Activated T-helper 2 cell treated with anti-CD3 and anti-CD28 coated beads, Interferon-gamma antibody, Interleukin-2, Interleukin-4, amounts not matched to agents 10 μg/mL and 5 μg/mL and 100 μg/mL, durations not matched to agents 14 hours and 24 hours and 36 hours (primary cell): ENCODE results near the gene TP53TG5. TPM values are rescaled to one million over a fixed set of nuclear protein-coding genes. Genes with fewer than 3 reads are reported as not detected.
A peak's percentile ranks its signal among the peaks of the same experiment; 100 is the strongest.

Experiments used
- DNase-seq: peaks from one replicate; pipeline ENCODE4 v3.0.0; 2021; ENCODE audit warnings: low spot score
- H3K27ac Mint-ChIP-seq: one replicate; pipeline ENCODE4 v1.8.0; 2021; ENCODE audit warnings: mixed read lengths
- H3K27me3 Mint-ChIP-seq: one replicate; pipeline ENCODE4 v1.8.0; 2021; ENCODE audit warnings: low read depth, mixed read lengths
- H3K36me3 Mint-ChIP-seq: one replicate; pipeline ENCODE4 v1.8.0; 2021; ENCODE audit warnings: low read depth, mixed read lengths
- H3K4me1 Mint-ChIP-seq: one replicate; pipeline ENCODE4 v1.8.0; 2021; ENCODE audit warnings: low read depth, mixed read lengths
- H3K4me3 Mint-ChIP-seq: one replicate; pipeline ENCODE4 v1.8.0; 2021; ENCODE audit warnings: low read depth, mild to moderate bottlenecking, moderate library complexity, mixed read lengths
- H3K9me3 Mint-ChIP-seq: one replicate; pipeline ENCODE4 v1.8.0; 2021; ENCODE audit warnings: mixed read lengths
- intact Hi-C: fragments of 100-400 bp; cut with micrococcal nuclease; formaldehyde crosslinking; loops from one replicate; pipeline ENCODE4 v1.15.1; 2023
- total RNA-seq: library from RNA; stranded (reverse); gene quantifications from 2 replicates; pipeline ENCODE4 v1.2.3, GENCODE V29; 2022

The TP53TG5 gene
- not detected in 2 replicates for total RNA-seq

- Mint-ChIP-seq H3K27ac (no peak within 1 kb of the TSS), H3K36me3 (no peaks in the 10 kb centered on the region), H3K4me3 (no peak within 1 kb of the TSS), H3K4me1 (peaks cover 9% of the 10 kb centered on the region), H3K27me3 (no peaks in the 10 kb centered on the region), H3K9me3 (no peaks in the 10 kb centered on the region)
- DNase-seq = no peak
- intact Hi-C loops = no loop called here
Measured at GRCh38 chr20:45378191-45378590, at the start of gene TP53TG5. Gene TP53TG5, minus strand, starts transcription at chr20:45378325. Its CDS starts 89 bp downstream, at chr20:45378236.

- Mint-ChIP-seq H3K4me3 (no peak overlapping the region), H3K27ac (no peak overlapping the region), H3K36me3 (peaks cover 46% of the 10 kb centered on the region), H3K27me3 (no peaks in the 10 kb centered on the region), H3K9me3 (no peaks in the 10 kb centered on the region), H3K4me1 (peaks cover 5% of the 10 kb centered on the region)
- DNase-seq = no peak
- intact Hi-C loops = no loop called here
Measured at GRCh38 chr20:45427236-45428149, 49.4 kb upstream of the TP53TG5 start.

GRCh38 chr20:45426320-45427016, 48.3 kb upstream of the TP53TG5 start:
- H3K4me3 Mint-ChIP-seq = no peak overlapping the region
- H3K36me3 Mint-ChIP-seq = peaks cover 50% of the 10 kb centered on the region
- H3K9me3 Mint-ChIP-seq = no peaks in the 10 kb centered on the region
- no peaks in the 10 kb centered on the region for H3K27me3 Mint-ChIP-seq
- H3K27ac Mint-ChIP-seq = no peak overlapping the region
- intact Hi-C loops = no loop called here
- H3K4me1 Mint-ChIP-seq = peaks cover 2% of the 10 kb centered on the region
- no peak for DNase-seq

- Mint-ChIP-seq H3K9me3 (no peaks in the 10 kb centered on the region), H3K4me1 (no peaks in the 10 kb centered on the region), H3K36me3 (peaks cover 52% of the 10 kb centered on the region), H3K27me3 (no peaks in the 10 kb centered on the region), H3K4me3 (no peak overlapping the region), H3K27ac (no peak overlapping the region)
- intact Hi-C loops = no loop called here
- no peak for DNase-seq
Measured at GRCh38 chr20:45425561-45425960, 47.4 kb upstream of the TP53TG5 start.

GRCh38 chr20:45423700-45424099, 45.6 kb upstream of the TP53TG5 start:
- Mint-ChIP-seq H3K27ac (no peak overlapping the region), H3K4me1 (peaks cover 6% of the 10 kb centered on the region), H3K4me3 (no peak overlapping the region), H3K27me3 (no peaks in the 10 kb centered on the region), H3K9me3 (no peaks in the 10 kb centered on the region), H3K36me3 (peaks cover 67% of the 10 kb centered on the region)
- DNase-seq = no peak
- intact Hi-C loops = no loop called here

DNA sequence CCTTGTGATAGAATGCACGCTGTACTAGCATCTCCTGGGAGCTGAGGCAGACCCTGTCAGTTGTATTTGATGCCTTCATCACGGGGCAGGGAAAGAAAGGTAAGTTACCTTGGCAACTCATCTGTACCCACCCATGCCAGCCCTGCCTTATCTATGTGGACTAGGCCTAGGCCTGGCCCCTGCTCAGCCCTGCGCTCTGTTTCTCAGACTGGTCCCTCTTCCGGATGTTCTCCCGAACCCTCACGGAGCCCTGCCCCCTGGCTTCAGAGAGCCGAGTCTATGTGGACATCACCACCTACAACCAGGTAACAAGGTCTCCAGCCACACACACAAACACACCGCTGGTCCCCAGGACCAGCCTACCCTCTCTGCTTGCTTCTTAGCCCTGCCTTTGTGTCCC, 42.0 kb upstream of the TP53TG5 start:
- Mint-ChIP-seq H3K27ac (no peak overlapping the region), H3K36me3 (peaks cover 54% of the 10 kb centered on the region), H3K4me3 (no peak overlapping the region), H3K4me1 (peaks cover 22% of the 10 kb centered on the region), H3K27me3 (no peaks in the 10 kb centered on the region), H3K9me3 (no peaks in the 10 kb centered on the region)
- intact Hi-C loops = no loop called here
- DNase-seq = no peak

GRCh38 chr20:45419188-45420091, 41.3 kb upstream of the TP53TG5 start:
- H3K36me3 Mint-ChIP-seq = peaks cover 48% of the 10 kb centered on the region
- H3K4me3 Mint-ChIP-seq = no peak overlapping the region

DNA sequence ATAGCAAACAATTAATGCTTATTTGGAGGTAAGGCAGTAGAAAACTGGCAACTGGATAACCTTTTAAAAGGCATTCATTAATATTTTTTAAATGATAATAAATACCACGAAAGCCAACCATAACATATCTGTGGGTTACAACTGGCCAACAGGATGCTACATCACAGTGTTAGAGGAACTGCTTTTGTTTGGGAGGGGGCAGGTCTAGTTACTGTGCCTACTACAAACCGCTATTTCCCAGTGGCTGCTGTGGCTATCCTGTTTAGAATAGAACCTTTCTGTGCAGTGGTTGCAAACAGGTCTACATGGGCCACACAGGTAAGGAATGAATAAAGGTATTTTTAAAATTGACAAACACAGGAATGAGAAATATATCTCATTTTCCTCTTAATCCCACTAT, 38.8 kb upstream of the TP53TG5 start:
- Mint-ChIP-seq H3K4me1 (peaks cover 31% of the 10 kb centered on the region), H3K9me3 (no peaks in the 10 kb centered on the region), H3K36me3 (peaks cover 34% of the 10 kb centered on the region), H3K27ac (peak overlapping the region; percentile 91), H3K27me3 (no peaks in the 10 kb centered on the region), H3K4me3 (peak overlapping the region; percentile 92)
- intact Hi-C loops = loop anchor here (2.0 kb wide), 2 partner anchors 44 to 54 kb away; partner anchors contain the start of gene SYS1
- DNase-seq = no peak

More at GRCh38 chr20:45419188-45420091, 41.3 kb upstream of the TP53TG5 start:
- DNase-seq = no peak
- H3K27me3 Mint-ChIP-seq = no peaks in the 10 kb centered on the region
- peaks cover 27% of the 10 kb centered on the region for H3K4me1 Mint-ChIP-seq
- intact Hi-C loops = no loop called here
- no peaks in the 10 kb centered on the region for H3K9me3 Mint-ChIP-seq
- H3K27ac Mint-ChIP-seq = peak overlapping the region; percentile 49

GRCh38 chr20:45415822-45416637, 37.9 kb upstream of the TP53TG5 start, which contains the start of gene PIGT:
Gene PIGT, plus strand, starts transcription at chr20:45416141. Its CDS starts 16 bp downstream, at chr20:45416157.
- no peaks in the 10 kb centered on the region for H3K27me3 Mint-ChIP-seq
- peak within 1 kb of the TSS; percentile 91 for H3K27ac Mint-ChIP-seq
- peaks cover 28% of the 10 kb centered on the region for H3K36me3 Mint-ChIP-seq
- DNase-seq = peak; percentile 86
- H3K4me3 Mint-ChIP-seq = peak within 1 kb of the TSS; percentile 92
- no peaks in the 10 kb centered on the region for H3K9me3 Mint-ChIP-seq
- peaks cover 31% of the 10 kb centered on the region for H3K4me1 Mint-ChIP-seq
- intact Hi-C loops = loop anchor here (2.0 kb wide), 2 partner anchors 43 to 53 kb away; partner anchors contain the start of gene SYS1

GRCh38 chr20:45413479-45413878, 35.4 kb upstream of the TP53TG5 start:
- Mint-ChIP-seq H3K4me1 (peaks cover 28% of the 10 kb centered on the region), H3K36me3 (peaks cover 8% of the 10 kb centered on the region), H3K9me3 (no peaks in the 10 kb centered on the region), H3K27me3 (no peaks in the 10 kb centered on the region), H3K27ac (no peak overlapping the region), H3K4me3 (no peak overlapping the region)
- DNase-seq = no peak
- intact Hi-C loops = no loop called here

- intact Hi-C loops = no loop called here
- H3K4me3 Mint-ChIP-seq = no peak overlapping the region
- H3K36me3 Mint-ChIP-seq = peaks cover under 1% of the 10 kb centered on the region
- no peaks in the 10 kb centered on the region for H3K27me3 Mint-ChIP-seq
- peaks cover 25% of the 10 kb centered on the region for H3K4me1 Mint-ChIP-seq
- no peak for DNase-seq
- H3K9me3 Mint-ChIP-seq = no peaks in the 10 kb centered on the region
- no peak overlapping the region for H3K27ac Mint-ChIP-seq
Measured at GRCh38 chr20:45412653-45413052, 34.5 kb upstream of the TP53TG5 start.
